Osteocyte (in vitro differentiated cells): ENCODE results near the gene MID2. TPM values are rescaled to one million over a fixed set of nuclear protein-coding genes. Genes with fewer than 3 reads are reported as not detected.
"Not testable (repeated sequence)": the region's sequence is repeated elsewhere in the genome, so short reads cannot be mapped to it uniquely, and the experiment has no call there.

Source experiments
- DNase-seq: peaks from one replicate; pipeline ENCODE4 v3.0.0; 2021; ENCODE audit warnings: mixed read lengths; ENCODE audit not compliant: unreplicated experiment; ENCODE audit errors: extremely low spot score
- H3K27ac Mint-ChIP-seq: one replicate; pipeline ENCODE4 v1.8.0; 2021; ENCODE audit warnings: mild to moderate bottlenecking, mixed read lengths; ENCODE audit not compliant: unreplicated experiment
- H3K27me3 Mint-ChIP-seq: one replicate; pipeline ENCODE4 v1.8.0; 2021; ENCODE audit warnings: mixed read lengths; ENCODE audit not compliant: unreplicated experiment
- H3K36me3 Mint-ChIP-seq: one replicate; pipeline ENCODE4 v1.8.0; 2021; ENCODE audit warnings: mixed read lengths; ENCODE audit not compliant: unreplicated experiment
- H3K4me1 Mint-ChIP-seq: one replicate; pipeline ENCODE4 v1.8.0; 2021; ENCODE audit warnings: mixed read lengths; ENCODE audit not compliant: unreplicated experiment
- H3K4me3 Mint-ChIP-seq: one replicate; pipeline ENCODE4 v1.8.0; 2021; ENCODE audit warnings: mild to moderate bottlenecking, moderate library complexity, mixed read lengths; ENCODE audit not compliant: unreplicated experiment
- H3K9me3 Mint-ChIP-seq: one replicate; pipeline ENCODE4 v1.8.0; 2021; ENCODE audit warnings: mixed read lengths; ENCODE audit not compliant: unreplicated experiment
- total RNA-seq: library from RNA; stranded (reverse); gene quantifications from 2 replicates; pipeline ENCODE4 v1.2.1, GENCODE V29; 2021
- TF ChIP-seq, protein P1 (sequence below): fragments of 200-600 bp; sonication (generic); IDR thresholded peaks from 2 replicates; pipeline ENCODE4 v1.5.0; 2021; ENCODE audit warnings: antibody characterized with exemption, mild to moderate bottlenecking, moderate library complexity

Gene MID2
- total RNA-seq, 1 donor from 2014 or later: 13.0 TPM

DNA sequence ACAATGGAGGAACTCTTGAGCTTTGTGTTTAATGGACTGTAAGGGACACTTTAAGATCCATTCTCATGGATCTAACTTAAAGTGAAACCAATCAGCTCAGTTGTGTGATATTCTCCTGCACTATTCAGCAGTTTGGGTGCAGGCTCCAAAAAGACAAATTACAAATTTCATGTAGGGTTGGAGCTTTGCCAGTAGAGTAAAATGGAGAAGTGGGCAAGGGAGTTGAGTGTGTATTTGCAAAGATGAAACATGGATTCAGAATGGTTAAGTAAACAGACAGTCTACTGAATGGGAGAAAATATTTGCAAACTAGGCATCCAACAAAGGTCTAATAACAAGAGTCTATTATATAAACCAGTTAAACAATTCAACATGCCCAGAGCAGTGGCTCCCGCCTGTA, 21.2 kb upstream of the MID2 start:
- TF ChIP-seq, protein P1, sequence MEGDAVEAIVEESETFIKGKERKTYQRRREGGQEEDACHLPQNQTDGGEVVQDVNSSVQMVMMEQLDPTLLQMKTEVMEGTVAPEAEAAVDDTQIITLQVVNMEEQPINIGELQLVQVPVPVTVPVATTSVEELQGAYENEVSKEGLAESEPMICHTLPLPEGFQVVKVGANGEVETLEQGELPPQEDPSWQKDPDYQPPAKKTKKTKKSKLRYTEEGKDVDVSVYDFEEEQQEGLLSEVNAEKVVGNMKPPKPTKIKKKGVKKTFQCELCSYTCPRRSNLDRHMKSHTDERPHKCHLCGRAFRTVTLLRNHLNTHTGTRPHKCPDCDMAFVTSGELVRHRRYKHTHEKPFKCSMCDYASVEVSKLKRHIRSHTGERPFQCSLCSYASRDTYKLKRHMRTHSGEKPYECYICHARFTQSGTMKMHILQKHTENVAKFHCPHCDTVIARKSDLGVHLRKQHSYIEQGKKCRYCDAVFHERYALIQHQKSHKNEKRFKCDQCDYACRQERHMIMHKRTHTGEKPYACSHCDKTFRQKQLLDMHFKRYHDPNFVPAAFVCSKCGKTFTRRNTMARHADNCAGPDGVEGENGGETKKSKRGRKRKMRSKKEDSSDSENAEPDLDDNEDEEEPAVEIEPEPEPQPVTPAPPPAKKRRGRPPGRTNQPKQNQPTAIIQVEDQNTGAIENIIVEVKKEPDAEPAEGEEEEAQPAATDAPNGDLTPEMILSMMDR: no peak
- H3K27ac Mint-ChIP-seq: no peak overlapping the region
- H3K9me3 Mint-ChIP-seq: peaks cover 13% of the 10 kb centered on the region
- DNase-seq: no peak
- peaks cover 11% of the 10 kb centered on the region for H3K27me3 Mint-ChIP-seq
- H3K4me3 Mint-ChIP-seq: no peak overlapping the region
- no peaks in the 10 kb centered on the region for H3K36me3 Mint-ChIP-seq
- H3K4me1 Mint-ChIP-seq: no peaks in the 10 kb centered on the region

DNA sequence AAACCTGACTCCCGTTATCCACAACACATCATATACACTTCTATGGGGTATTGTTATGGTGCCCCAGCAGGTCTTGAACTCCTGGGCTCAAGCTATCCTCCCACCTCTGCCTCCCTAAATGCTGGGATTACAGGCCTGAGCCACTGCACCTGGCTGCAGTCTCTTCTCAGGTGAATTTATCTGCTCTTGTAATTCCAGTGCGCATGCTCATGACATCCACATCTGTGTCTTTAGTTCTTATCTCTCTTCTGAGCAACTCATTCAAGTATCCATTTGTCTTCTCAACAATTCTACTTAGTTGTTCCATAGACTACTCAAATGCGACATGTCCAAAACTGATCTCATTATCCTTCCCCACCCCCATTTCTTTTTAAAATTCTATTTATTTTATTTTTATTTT, 20.5 kb upstream of the MID2 start:
- H3K4me1 Mint-ChIP-seq: no peaks in the 10 kb centered on the region
- H3K4me3 Mint-ChIP-seq: no peak overlapping the region
- no peaks in the 10 kb centered on the region for H3K36me3 Mint-ChIP-seq
- TF ChIP-seq, protein P1: no peak
- no peak for DNase-seq
- H3K27ac Mint-ChIP-seq: no peak overlapping the region
- H3K9me3 Mint-ChIP-seq: peaks cover 13% of the 10 kb centered on the region
- H3K27me3 Mint-ChIP-seq: peaks cover 10% of the 10 kb centered on the region

DNA sequence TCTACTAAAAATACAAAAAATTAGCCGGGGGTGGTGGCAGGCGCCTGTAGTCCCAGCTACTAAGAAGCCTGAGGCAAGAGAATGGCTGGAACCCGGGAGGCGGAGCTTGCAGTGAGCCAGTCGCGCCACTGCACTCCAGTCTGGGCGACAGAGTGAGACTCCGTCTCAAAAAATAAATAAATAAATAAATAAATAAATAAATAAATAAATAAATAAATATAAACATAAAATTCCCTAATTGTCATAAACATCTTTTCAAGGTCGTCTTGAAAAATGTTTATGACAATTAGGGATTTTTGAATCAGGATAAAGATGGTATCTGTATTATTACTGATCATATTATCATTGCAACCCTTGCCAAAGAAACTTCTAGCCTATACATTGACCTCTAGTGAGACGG, 15.6 kb upstream of the MID2 start:
- not testable (repeated sequence) for H3K36me3 Mint-ChIP-seq, H3K9me3 Mint-ChIP-seq, H3K4me3 Mint-ChIP-seq, H3K27ac Mint-ChIP-seq, DNase-seq, H3K4me1 Mint-ChIP-seq
- H3K27me3 Mint-ChIP-seq: peaks cover 17% of the 10 kb centered on the region

DNA sequence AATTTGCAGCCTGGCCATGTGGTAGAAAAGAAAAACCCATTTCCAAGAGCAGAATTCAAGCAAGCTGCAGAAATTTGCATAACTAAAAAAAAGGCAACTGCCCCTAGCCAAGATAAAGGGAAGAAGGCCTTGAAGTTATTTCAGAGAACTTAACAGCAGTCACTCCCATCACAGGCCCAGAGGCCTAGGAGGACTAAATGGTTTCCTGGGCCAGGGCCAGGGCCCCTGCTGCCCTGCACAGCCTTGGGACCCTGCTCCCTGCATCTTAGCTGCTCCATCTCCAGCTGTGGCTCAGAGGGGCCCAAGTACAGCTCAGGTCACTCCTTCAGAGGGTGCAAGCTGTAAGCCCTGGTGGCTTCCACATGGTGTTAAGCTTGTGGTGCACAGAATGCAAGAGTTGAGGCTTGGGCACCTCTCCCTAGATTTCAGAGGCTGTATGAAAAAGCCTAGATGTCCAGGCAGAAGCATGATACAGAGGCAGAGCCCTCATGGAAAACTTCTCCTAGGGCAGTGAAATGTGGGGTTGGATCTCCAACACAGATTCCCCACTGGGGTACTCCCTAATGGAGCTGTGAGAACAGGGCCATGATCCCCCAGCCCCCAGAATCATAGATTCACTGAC, 6.7 kb upstream of the MID2 start:
- H3K27me3 Mint-ChIP-seq: peaks cover 2% of the 10 kb centered on the region
- H3K4me3 Mint-ChIP-seq: no peak overlapping the region
- peaks cover 3% of the 10 kb centered on the region for H3K9me3 Mint-ChIP-seq
- H3K4me1 Mint-ChIP-seq: peaks cover 4% of the 10 kb centered on the region
- H3K36me3 Mint-ChIP-seq: no peaks in the 10 kb centered on the region
- no peak for DNase-seq
- no peak overlapping the region for H3K27ac Mint-ChIP-seq
- TF ChIP-seq, protein P1: no peak

DNA sequence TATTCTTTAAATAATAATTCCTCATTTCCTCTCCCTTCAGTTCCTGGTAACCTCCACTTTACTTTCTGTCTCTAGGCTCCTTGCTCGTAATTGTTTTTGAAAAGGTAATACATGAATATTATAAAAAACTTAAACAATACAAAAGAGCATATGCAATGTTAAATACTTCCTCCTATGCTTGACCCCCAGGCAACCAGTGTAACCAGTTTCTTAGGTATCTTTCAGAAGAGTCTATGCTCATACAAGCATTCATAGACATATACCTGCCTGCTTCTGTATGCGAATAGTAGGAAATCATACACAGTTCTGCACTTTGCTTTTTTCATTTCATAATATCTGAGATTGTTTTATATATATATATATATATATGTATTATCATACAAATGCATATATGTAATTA, 2.6 kb upstream of the MID2 start:
- Mint-ChIP-seq H3K4me3 (no peak overlapping the region), H3K9me3 (peaks cover 3% of the 10 kb centered on the region), H3K36me3 (no peaks in the 10 kb centered on the region), H3K27ac (no peak overlapping the region), H3K4me1 (peaks cover 19% of the 10 kb centered on the region), H3K27me3 (peaks cover 2% of the 10 kb centered on the region)
- DNase-seq: no peak
- TF ChIP-seq, protein P1: no peak

DNA sequence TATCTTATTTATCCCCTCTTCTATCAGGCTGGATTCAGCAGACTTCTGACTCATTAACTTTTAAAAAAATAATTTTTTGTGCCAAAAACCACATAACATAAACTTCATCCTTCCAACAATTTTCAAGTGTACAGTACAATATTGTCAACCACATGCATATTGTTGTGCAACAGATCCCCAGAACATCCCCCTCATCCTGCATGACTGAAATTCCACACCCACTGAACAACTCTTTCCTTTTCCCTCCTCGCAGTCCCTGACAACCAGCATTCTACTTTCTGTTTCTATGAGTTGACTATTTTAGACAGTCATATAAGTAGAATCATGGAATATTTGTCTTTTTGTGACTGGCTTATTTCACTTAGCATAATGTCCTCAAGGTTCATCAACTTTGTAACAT, 2.2 kb upstream of the MID2 start:
- peaks cover 2% of the 10 kb centered on the region for H3K27me3 Mint-ChIP-seq
- peaks cover 20% of the 10 kb centered on the region for H3K4me1 Mint-ChIP-seq
- TF ChIP-seq, protein P1: no peak
- no peak overlapping the region for H3K4me3 Mint-ChIP-seq
- no peaks in the 10 kb centered on the region for H3K36me3 Mint-ChIP-seq
- H3K27ac Mint-ChIP-seq: no peak overlapping the region
- H3K9me3 Mint-ChIP-seq: peaks cover 3% of the 10 kb centered on the region
- no peak for DNase-seq
